GM19468 (cell line): ENCODE data around the gene KIF7.
"Not testable (repeated sequence)": the region's sequence is repeated elsewhere in the genome, so short reads cannot be mapped to it uniquely, and the experiment has no call there.

Source experiments
- ATAC-seq: cut with Tn5 transposase; IDR thresholded peaks from one replicate; pipeline ENCODE4 v1.9.1; 2021; ENCODE audit warnings: mild to moderate bottlenecking, moderate library complexity, moderate number of reproducible peaks; ENCODE audit not compliant: unreplicated experiment; ENCODE audit errors: extremely low read depth

The KIF7 gene

GRCh38 chr15:89627256-89627970, 27.9 kb downstream of the KIF7 start:
- no peak for ATAC-seq

DNA sequence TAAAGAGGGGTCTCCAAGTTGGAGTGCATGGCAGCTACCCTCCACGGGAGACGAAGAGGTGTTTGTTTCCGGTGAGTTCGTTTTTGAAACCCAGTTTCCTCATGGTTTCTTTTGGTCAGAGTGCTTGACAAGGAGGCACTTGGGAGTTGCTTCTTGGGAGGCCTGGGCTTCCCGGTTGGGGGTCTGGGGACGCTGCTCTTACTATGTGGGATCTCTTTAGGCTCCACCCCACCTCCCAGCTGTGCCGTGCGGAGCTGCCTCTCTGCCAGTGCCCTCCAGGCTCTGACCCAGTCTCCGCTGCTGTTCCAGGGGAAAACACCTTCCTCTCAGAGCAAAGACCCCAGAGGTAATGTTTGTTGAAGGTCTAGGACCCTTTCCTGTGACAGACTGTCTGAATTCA, 29.6 kb downstream of the KIF7 start:
- ATAC-seq: no peak

- ATAC-seq: no peak
Observed at GRCh38 chr15:89623165-89623564, 32.1 kb downstream of the KIF7 start.

DNA sequence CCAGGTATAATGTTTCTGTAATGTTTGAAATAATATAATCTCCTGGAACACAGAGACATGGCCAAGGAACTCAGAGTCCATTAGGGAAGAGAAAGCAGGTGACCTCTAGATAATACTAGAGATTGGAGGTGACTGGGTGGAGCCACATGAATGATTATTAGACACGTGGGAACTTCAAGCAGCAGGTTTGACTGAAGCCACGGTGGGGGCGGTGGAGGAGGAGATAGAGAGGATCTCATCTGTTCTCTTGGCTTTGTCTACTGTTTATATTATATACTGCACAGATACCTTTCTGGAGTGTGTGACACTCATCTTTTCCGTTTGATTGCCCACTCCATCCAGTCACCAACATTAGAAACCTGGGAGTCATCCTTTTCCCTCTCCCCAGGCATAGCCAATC, 33.7 kb downstream of the KIF7 start:
- no peak for ATAC-seq

GRCh38 chr15:89616228-89616627, 39.0 kb downstream of the KIF7 start:
- ATAC-seq: no peak

GRCh38 chr15:89615135-89615534, 40.1 kb downstream of the KIF7 start:
- ATAC-seq: no peak

DNA sequence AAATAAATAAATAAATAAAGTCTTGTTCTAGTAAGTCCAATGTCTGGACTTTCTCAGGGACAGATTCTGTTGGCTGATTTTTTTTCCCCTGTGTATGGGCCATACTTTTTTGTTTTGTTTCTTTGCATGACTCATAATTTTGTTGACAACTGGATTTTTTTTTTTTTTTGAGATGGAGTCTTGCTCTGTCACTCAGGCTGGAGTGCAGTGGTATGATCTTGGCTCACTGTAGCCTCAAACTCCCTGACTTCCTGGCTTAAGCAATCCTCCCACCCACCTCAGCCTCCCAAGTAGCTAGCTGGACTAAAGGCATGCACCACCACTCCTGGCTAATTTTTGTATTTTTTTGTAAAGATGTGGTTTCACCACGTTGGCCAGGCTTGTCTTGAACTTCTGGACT, 41.1 kb downstream of the KIF7 start:
- ATAC-seq: no peak

DNA sequence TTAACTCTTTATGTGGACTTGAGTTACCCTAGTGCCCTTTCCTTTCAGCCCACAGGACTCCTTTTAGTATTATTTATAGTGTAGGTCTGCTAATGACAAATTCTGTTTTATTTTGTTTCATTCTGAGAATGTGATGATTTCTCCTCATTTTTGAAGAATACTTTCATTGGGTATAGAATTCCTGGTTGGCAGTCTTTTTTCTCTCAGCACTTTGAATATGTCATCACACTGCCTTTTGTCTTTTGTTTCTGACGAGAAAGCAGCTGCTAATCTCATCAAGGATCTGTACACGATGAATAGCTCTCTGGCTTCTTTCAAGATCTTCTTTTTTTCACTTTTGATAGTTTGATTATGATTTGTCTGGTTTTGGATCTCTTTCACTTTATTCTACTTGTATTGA, 42.2 kb downstream of the KIF7 start:
- no peak for ATAC-seq

DNA sequence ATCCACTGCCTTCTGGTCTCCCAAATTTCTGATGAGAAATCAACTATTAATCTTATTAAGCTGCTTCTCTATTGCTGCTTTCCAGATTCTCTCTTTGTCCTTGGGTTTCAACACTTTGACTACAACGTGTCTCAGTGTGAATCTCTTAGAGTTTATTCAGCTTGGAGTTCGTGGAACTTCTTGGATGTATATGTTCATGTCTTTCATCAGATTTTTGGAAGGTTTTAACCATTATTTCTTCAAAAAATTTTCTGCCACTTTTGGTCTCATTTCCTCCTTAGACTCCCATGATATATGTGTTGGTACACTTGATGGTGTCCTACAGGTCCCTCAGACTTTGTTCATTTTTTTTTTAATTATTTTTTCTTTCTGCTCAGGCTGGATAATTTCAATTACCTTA, 44.0 kb downstream of the KIF7 start:
- ATAC-seq: no peak

- no peak for ATAC-seq
Observed at GRCh38 chr15:89599021-89599420, 56.2 kb downstream of the KIF7 start.

- ATAC-seq: no peak
Observed at GRCh38 chr15:89593018-89593417, 62.2 kb downstream of the KIF7 start.

DNA sequence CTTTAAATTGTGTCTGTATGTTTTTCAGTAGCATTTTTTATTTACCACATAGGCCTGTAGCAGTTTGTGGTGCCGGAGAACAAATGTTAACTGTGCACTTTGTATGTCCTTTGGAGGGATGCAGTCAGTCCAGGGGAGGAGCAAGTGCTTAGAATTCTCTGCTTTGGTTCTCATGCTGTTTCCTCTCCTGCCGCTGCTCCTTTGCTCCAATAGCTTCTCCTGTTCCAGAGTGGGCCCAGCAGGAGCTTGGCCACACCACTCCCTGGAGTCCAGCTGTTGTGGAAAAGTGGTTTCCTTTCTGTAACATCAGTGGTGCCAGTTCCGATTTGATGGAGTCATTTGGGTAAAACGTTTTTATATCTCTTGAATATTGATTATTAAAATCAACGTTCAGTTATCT, 63.4 kb downstream of the KIF7 start:
- ATAC-seq: no peak

DNA sequence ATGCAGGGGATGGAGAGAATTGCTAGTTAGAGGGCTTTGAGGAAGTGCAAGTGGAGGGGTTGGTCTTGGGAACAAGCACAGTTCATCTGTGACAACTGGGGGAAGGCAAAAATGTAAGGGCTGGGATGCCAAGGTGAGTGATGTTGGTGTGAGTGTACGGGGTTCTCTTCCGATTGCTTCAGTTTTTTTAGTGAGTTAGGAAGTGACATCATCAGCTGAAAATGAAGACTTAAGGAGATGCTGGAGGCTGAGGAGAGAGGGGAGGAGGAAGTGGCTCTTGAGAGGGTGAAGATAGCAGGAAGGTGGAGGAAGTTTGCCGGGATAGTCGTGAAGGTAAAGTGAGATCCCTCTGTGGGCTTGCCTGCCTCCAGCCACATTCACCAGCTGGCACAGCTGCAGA, 67.3 kb downstream of the KIF7 start:
- no peak for ATAC-seq

GRCh38 chr15:89586651-89587050, 68.6 kb downstream of the KIF7 start:
- ATAC-seq: no peak

GRCh38 chr15:89580747-89581146, 74.5 kb downstream of the KIF7 start:
- ATAC-seq: not testable (repeated sequence)

- no peak for ATAC-seq
Observed at GRCh38 chr15:89578146-89578545, 77.1 kb downstream of the KIF7 start.
